ENCODE data around the gene PCYT1B.

DNA sequence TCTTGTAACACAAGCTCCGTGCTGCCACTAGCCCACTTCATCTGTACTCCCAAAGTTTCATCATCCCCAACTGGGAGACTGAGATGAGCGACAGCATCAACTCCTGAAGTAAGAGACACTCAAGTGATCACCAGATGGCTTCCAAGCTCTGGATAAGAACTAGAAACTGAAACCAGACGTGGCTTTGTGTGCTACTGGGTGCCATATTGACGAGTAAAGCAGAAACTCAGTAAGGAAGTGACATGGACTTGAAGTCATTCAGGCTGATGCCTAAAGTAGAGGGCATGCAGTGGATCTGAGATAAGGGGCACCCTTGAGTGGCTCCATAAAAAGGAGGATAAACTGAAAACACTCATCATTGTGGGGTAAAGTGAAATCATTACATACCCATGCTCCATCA, 72.4 kb downstream of the PCYT1B start:
- TF ChIP-seq, protein P1, sequence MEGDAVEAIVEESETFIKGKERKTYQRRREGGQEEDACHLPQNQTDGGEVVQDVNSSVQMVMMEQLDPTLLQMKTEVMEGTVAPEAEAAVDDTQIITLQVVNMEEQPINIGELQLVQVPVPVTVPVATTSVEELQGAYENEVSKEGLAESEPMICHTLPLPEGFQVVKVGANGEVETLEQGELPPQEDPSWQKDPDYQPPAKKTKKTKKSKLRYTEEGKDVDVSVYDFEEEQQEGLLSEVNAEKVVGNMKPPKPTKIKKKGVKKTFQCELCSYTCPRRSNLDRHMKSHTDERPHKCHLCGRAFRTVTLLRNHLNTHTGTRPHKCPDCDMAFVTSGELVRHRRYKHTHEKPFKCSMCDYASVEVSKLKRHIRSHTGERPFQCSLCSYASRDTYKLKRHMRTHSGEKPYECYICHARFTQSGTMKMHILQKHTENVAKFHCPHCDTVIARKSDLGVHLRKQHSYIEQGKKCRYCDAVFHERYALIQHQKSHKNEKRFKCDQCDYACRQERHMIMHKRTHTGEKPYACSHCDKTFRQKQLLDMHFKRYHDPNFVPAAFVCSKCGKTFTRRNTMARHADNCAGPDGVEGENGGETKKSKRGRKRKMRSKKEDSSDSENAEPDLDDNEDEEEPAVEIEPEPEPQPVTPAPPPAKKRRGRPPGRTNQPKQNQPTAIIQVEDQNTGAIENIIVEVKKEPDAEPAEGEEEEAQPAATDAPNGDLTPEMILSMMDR (IDR thresholded peaks at IDR 0.05), result no peak
- TF ChIP-seq EZH2 (IDR thresholded peaks at IDR 0.05; ENCODE audit: borderline replicate concordance, insufficient read depth, low read depth, low read length, poor library complexity, severe bottlenecking), result no peak

All from B cell (primary cell).